Thyroid gland (tissue), 4 donors: ENCODE results near the gene LRRC4C. TPM values are rescaled to one million over a fixed set of nuclear protein-coding genes. Genes with fewer than 3 reads are reported as not detected.

ENCODE experiments used
- DNase-seq, 2 donors: peaks; one replicate each; pipeline ENCODE4 v3.0.0-alpha.2; 2019
- H3K27ac ChIP-seq, 3 donors: fragments of 200-600 bp; sonication (generic); 1 replicate in 2 of 3; 2 replicates in 1 of 3; pipeline ENCODE4 v1.5.1; 2016 to 2019; ENCODE audit warnings: mild to moderate bottlenecking in 1 of 3, moderate library complexity in 1 of 3
- H3K27me3 ChIP-seq: fragments of 200-600 bp; sonication (generic); one replicate; pipeline ENCODE4 v1.5.1; 2019
- H3K36me3 ChIP-seq, 2 donors: fragments of 200-600 bp; sonication (generic); one replicate each; pipeline ENCODE4 v1.5.1; 2016 to 2019
- H3K4me1 ChIP-seq, 2 donors: fragments of 200-600 bp; sonication (generic); one replicate each; pipeline ENCODE4 v1.5.1; 2017 to 2019
- H3K4me3 ChIP-seq, 3 donors: fragments of 200-600 bp; sonication (generic); replicated peaks in 1 of 3; 1 replicate in 2 of 3; 2 replicates in 1 of 3; pipeline ENCODE4 v1.5.1; 2016; ENCODE audit warnings: mild to moderate bottlenecking in 1 of 3
- H3K9me3 ChIP-seq: fragments of 200-600 bp; sonication (generic); one replicate; pipeline ENCODE4 v1.5.1; 2017
- POLR2A ChIP-seq, 2 donors: fragments of 450-650 bp; IDR thresholded peaks; one replicate each; pipeline ENCODE4 v1.6.1; 2017; ENCODE audit warnings: antibody characterized with exemption in 2 of 2, mild to moderate bottlenecking in 2 of 2, moderate library complexity in 1 of 2
- WGBS, 2 donors: methylation state at CpG; one replicate each; pipeline ENCODE4 v1.1.5; 2017; 5-methylcytosine and 5-hydroxymethylcytosine counted together
- intact Hi-C: fragments of 100-400 bp; cut with DNase I; formaldehyde crosslinking; loops from one replicate; pipeline ENCODE4 v1.15.1; 2023
- total RNA-seq, 4 donors: library from RNA; depleted of rRNA; stranded (reverse); fragments of >200 nt; gene quantifications; one replicate each; pipeline ENCODE4 v1.2.3, GENCODE V29; 2016
- TF ChIP-seq, protein P1 (sequence below), 6 experiments: fragments of 200-600 bp in 3 of 6; fragments of 450-650 bp in 3 of 6; sonication (generic) in 3 of 6; IDR thresholded peaks; one replicate each; pipeline ENCODE4 v1.5.1; 2016 to 2019; ENCODE audit warnings: antibody characterized with exemption in 6 of 6, mild to moderate bottlenecking in 2 of 6, inconsistent platforms in 1 of 6, moderate library complexity in 1 of 6

LRRC4C gene
- total RNA-seq, 4 donors from 2014 or later: 4.6 to 13.9 (median 7.8) TPM

DNA sequence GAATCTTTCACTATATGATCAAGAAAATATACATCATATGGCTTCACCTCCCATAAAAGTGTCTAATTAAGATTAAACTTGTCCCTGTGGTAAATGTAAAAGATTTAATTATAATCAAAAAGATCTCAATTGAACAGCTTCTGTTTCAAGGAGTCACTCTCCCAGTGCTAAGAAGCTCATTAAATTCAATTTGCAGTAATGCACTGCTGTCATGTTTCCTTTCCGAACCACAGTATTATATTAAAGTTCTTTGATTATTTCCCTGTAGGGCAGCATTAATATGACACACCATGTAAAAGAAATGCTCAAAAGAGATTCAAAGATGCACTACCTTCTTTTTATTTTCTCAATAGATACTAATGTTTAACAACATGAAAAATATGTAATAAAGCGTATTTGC lies 758.4 kb downstream of the LRRC4C start:
- H3K27ac ChIP-seq: no peak overlapping the region
- DNase-seq: no peak
- H3K4me1 ChIP-seq: no peaks in the 10 kb centered on the region
- H3K4me3 ChIP-seq: no peak overlapping the region
- H3K9me3 ChIP-seq: no peaks in the 10 kb centered on the region
- TF ChIP-seq POLR2A (IDR thresholded peaks at IDR 0.05): no peak
- TF ChIP-seq, protein P1, sequence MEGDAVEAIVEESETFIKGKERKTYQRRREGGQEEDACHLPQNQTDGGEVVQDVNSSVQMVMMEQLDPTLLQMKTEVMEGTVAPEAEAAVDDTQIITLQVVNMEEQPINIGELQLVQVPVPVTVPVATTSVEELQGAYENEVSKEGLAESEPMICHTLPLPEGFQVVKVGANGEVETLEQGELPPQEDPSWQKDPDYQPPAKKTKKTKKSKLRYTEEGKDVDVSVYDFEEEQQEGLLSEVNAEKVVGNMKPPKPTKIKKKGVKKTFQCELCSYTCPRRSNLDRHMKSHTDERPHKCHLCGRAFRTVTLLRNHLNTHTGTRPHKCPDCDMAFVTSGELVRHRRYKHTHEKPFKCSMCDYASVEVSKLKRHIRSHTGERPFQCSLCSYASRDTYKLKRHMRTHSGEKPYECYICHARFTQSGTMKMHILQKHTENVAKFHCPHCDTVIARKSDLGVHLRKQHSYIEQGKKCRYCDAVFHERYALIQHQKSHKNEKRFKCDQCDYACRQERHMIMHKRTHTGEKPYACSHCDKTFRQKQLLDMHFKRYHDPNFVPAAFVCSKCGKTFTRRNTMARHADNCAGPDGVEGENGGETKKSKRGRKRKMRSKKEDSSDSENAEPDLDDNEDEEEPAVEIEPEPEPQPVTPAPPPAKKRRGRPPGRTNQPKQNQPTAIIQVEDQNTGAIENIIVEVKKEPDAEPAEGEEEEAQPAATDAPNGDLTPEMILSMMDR (IDR thresholded peaks at IDR 0.05): no peak
- H3K36me3 ChIP-seq: no peaks in the 10 kb centered on the region
- 68 to 95% methylated on average over 2 of the region's 2 CpGs for WGBS, 2 donors
- no peaks in the 10 kb centered on the region for H3K27me3 ChIP-seq
- intact Hi-C loops: no loop called here

DNA sequence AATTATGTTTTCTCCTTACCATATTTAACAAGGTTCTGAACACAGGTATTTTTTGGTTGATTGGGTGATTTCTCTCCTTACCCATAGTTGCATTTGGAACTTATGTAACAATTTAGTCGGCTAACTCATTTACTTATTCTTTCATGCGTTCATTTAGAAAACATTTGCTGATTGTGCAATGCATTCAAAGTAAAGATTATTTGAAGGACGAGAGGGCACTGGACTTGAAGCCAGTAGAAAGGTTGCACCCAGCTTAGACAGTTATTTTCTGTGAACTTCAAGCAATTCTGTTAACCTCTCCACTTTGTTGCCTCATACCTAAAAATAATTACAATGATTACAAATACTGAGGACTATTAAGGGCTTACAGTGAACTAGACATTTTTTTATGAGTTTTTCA lies 769.6 kb downstream of the LRRC4C start:
- no peak for TF ChIP-seq POLR2A (IDR thresholded peaks at IDR 0.05)
- TF ChIP-seq, protein P1 (IDR thresholded peaks at IDR 0.05): no peak
- Histone ChIP-seq H3K36me3 (no peaks in the 10 kb centered on the region), H3K27me3 (no peaks in the 10 kb centered on the region), H3K9me3 (no peaks in the 10 kb centered on the region), H3K4me3 (no peak overlapping the region), H3K4me1 (no peaks in the 10 kb centered on the region), H3K27ac (no peak overlapping the region)
- DNase-seq: no peak
- 84 to 86% methylated on average over 3 of the region's 3 CpGs for WGBS, 2 donors
- intact Hi-C loops: no loop called here

DNA sequence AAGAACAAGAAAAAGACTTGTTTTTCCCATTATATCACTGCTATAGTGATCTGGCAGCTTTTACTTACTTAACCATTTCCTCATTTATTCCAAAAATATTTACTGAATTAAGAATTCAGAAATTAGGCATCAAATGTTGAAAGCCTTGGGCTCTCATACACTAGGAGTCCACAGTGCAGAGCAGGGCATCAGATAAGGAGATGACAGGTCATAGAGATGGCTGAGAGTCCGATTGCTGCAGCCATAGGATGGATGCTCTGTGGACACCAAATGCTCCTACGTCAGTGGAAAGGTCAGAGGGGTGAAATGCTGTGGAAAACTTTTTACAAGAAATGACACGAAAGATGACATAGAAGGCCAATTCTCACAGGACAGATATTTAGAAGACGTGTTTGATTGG lies 771.1 kb downstream of the LRRC4C start:
- 65 to 69% methylated on average over 4 of the region's 4 CpGs for WGBS, 2 donors
- no peaks in the 10 kb centered on the region for H3K9me3 ChIP-seq
- no peaks in the 10 kb centered on the region for H3K4me1 ChIP-seq
- no peaks in the 10 kb centered on the region for H3K36me3 ChIP-seq
- no peak for TF ChIP-seq POLR2A (IDR thresholded peaks at IDR 0.05)
- TF ChIP-seq, protein P1 (IDR thresholded peaks at IDR 0.05): no peak
- no peak overlapping the region for H3K4me3 ChIP-seq
- no peak for DNase-seq
- intact Hi-C loops: no loop called here
- no peaks in the 10 kb centered on the region for H3K27me3 ChIP-seq
- no peak overlapping the region for H3K27ac ChIP-seq

DNA sequence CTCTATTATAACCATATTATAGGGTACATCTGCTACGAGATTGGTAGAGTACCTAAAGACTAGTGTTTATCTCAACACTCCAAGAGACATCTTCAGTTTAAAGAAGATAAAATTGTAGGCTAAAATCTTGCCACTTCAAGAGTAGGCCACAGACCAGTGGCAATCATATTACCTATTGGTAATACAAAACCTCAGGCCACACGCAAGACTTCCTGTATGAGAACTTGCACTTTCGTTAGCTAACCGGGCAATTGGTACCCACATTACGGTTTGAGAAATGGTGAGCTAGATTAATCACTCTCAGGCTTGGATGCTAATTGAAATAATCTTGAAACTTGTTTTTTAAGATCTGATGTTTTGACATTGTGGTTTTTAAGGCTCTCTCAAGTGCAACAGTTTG lies 772.7 kb downstream of the LRRC4C start:
- no peaks in the 10 kb centered on the region for H3K9me3 ChIP-seq
- H3K27me3 ChIP-seq: no peaks in the 10 kb centered on the region
- no peak for DNase-seq
- H3K4me3 ChIP-seq: no peak overlapping the region
- TF ChIP-seq, protein P1 (IDR thresholded peaks at IDR 0.05): no peak
- no peak for TF ChIP-seq POLR2A (IDR thresholded peaks at IDR 0.05)
- no peaks in the 10 kb centered on the region for H3K4me1 ChIP-seq
- no peak overlapping the region for H3K27ac ChIP-seq
- WGBS, 2 donors: 87 to 92% methylated on average over 5 of the region's 5 CpGs
- no peaks in the 10 kb centered on the region for H3K36me3 ChIP-seq
- intact Hi-C loops: no loop called here

DNA sequence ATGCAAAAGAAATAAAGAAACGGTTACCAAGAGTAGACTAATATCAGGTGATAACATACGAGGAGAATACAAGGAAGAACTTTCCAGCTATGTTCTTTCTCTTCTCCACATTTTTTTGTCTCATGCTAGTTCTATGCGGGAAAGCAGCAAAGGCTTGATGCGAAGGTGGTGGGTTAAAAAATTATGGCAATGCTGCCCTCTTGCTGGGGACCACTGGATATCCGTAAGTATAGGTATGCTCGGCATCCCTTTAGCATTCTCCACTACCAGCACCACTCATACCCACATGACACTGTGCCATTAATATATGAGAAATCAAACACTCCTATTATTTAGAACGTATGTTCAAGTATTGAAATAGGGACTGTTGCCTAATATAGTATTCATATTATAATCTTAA lies 776.4 kb downstream of the LRRC4C start:
- H3K9me3 ChIP-seq: no peaks in the 10 kb centered on the region
- no peaks in the 10 kb centered on the region for H3K27me3 ChIP-seq
- intact Hi-C loops: no loop called here
- no peak for DNase-seq
- 91 to 92% methylated on average over 7 of the region's 7 CpGs for WGBS, 2 donors
- TF ChIP-seq, protein P1 (IDR thresholded peaks at IDR 0.05): no peak
- no peak for TF ChIP-seq POLR2A (IDR thresholded peaks at IDR 0.05)
- H3K27ac ChIP-seq: no peak overlapping the region
- no peak overlapping the region for H3K4me3 ChIP-seq
- no peaks in the 10 kb centered on the region for H3K36me3 ChIP-seq
- no peaks in the 10 kb centered on the region for H3K4me1 ChIP-seq
